Measurements from ENCODE around the gene HSPH1.

The HSPH1 gene

DNA sequence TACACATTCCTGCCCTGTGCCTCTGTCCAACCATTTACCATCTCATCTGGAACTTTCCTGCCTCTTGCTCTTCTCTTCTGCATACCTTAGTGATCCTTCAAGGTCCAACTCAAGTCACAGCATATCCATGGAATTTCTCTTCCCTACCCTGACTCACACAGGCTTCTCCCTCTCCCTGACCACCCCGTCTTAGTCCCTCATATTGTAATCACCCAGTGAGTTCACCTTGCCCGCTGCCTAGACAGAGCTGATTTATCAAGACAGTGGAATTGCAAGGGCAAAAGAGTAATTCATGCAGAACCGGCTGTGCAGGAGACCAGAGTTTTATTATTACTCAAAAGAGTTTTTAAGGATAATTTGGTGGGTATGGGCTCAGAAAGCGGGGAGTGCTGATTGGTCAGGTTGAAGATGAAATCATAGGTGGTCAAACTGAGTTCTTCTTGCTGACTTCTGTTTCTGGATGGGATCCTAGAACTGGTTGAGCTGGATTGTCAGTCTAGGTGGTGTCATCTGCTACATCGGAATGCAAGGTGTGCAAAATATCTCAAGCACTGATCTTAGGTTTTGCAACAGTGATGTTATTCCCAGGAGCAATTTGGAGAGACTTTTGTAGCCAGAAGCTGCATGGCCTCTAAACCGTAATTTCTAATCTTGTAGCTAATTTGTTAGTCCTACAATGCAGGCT, 67.2 kb downstream of the HSPH1 start:
- TF ChIP-seq, protein P1, sequence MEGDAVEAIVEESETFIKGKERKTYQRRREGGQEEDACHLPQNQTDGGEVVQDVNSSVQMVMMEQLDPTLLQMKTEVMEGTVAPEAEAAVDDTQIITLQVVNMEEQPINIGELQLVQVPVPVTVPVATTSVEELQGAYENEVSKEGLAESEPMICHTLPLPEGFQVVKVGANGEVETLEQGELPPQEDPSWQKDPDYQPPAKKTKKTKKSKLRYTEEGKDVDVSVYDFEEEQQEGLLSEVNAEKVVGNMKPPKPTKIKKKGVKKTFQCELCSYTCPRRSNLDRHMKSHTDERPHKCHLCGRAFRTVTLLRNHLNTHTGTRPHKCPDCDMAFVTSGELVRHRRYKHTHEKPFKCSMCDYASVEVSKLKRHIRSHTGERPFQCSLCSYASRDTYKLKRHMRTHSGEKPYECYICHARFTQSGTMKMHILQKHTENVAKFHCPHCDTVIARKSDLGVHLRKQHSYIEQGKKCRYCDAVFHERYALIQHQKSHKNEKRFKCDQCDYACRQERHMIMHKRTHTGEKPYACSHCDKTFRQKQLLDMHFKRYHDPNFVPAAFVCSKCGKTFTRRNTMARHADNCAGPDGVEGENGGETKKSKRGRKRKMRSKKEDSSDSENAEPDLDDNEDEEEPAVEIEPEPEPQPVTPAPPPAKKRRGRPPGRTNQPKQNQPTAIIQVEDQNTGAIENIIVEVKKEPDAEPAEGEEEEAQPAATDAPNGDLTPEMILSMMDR (conservative IDR thresholded peaks at IDR 0.05; ENCODE audit: control insufficient read depth, insufficient read depth, low read depth, low read length) = no peak
- no peak overlapping the region for H3K4me3 ChIP-seq (ENCODE audit: control insufficient read depth, low read depth, low read length)
- DNase-seq (ENCODE audit: low read depth) = no peak

DNA sequence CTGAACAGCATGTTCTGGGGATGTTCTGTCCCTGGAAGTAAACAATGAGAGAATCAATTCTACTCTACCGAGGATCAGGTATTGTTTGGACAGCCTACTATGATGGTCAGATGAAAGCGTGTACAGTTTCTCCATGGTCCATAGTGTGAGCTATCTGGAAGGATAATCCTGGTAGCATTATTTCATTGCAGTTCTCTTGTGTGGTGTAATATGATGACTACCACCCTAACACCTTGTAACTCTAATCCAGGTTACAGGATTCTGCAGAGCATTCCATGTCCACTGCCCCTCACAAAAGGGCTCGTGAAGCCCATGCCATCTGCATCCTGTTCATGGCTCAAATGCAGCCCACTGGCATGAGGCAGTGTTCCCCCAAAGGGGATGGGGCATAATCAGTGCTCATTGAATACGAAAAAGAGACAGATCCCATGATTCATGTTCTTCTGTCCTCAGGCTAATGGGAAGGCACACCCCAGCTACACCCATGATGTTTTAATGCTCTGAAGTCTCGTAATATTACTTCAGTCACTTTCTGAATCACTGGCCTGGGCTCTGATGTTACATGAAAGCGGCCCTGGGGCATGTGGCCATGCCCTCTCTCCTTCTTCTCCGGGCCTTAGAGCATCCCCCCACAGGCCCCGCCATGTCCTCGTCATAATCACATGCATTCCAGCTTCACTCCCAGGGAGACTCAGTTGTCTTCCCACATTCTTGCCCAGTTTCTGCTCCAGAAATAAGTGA, 68.4 kb downstream of the HSPH1 start:
- no peak for DNase-seq (ENCODE audit: low read depth)
- H3K4me3 ChIP-seq (ENCODE audit: control insufficient read depth, low read depth, low read length) = no peak overlapping the region
- TF ChIP-seq, protein P1 (conservative IDR thresholded peaks at IDR 0.05; ENCODE audit: control insufficient read depth, insufficient read depth, low read depth, low read length) = no peak

DNA sequence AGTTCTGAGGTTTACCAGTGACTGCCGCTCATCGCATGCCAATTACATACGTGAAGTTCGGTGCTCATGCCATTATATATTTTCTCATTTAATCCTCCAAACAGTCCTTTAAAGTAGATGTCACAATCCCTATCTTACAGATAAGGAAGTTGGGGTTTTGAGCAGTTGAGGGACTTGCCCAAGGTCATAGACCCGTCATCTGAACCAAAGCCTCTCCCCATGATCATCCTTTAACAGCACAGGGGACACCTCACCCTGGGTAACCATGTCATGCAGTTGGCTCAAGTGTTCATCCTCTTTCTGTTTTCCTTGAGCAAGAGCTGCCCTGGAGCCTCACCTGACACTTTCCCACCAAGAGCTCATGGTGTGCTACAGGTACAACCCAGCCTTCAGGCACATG, 69.1 kb downstream of the HSPH1 start:
- no peak for DNase-seq (ENCODE audit: low read depth)
- TF ChIP-seq, protein P1 (conservative IDR thresholded peaks at IDR 0.05; ENCODE audit: control insufficient read depth, insufficient read depth, low read depth, low read length) = no peak
- no peak overlapping the region for H3K4me3 ChIP-seq (ENCODE audit: control insufficient read depth, low read depth, low read length)

DNA sequence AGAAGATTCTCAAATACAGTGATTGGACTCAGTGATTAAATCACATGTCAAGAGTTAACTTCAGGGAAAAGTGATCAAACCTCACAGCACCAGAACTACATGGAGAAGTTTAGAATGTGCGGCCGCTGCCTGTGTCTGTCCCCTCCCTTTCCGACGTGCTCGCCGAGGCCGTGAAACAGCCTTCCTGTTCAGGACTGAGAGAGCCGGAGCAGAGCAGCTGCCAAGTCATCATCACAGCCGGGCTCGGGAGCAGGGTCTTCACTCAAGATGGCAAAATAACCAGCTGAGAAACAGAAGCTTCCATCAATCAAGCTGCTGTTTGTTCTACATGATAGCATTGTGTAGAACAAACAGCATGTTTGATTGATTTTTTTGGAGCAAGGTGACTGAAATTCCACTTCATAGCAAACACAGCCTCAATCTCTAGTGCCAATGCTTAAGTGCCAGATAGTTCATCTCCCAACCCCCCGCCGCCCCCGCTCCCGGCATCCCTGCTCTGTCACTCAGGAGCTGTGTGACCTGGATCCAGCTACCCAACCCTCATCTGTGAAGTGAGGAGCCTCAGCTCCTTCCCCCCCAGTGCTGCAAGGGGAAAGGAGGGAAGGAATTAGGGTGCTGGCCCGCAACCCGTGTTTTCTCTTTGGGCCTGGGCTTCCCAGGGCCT, 70.6 kb downstream of the HSPH1 start:
- no peak overlapping the region for H3K4me3 ChIP-seq (ENCODE audit: control insufficient read depth, low read depth, low read length)
- TF ChIP-seq, protein P1 (conservative IDR thresholded peaks at IDR 0.05; ENCODE audit: control insufficient read depth, insufficient read depth, low read depth, low read length) = no peak
- DNase-seq (ENCODE audit: low read depth) = no peak

DNA sequence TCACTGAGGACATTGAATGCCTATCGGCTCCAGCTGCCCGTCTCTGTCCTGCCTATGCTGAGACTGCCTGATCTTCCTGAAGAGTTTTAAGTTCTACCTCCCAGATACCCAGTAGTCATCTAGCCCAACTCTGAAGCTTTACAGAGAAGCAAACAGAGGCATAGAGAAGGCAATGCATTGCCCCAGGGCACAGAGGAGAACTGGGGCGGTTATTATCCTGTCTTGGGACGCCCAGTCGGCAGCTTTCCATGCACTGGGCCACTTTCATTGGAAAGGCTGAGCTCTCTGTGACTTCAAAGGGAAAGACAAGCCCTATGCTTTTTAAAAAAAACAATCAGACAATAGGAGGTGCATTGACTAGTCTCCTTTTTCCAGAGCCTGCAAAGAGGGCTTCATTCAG, 71.6 kb downstream of the HSPH1 start:
- TF ChIP-seq, protein P1 (conservative IDR thresholded peaks at IDR 0.05; ENCODE audit: control insufficient read depth, insufficient read depth, low read depth, low read length) = no peak
- no peak for DNase-seq (ENCODE audit: low read depth)
- H3K4me3 ChIP-seq (ENCODE audit: control insufficient read depth, low read depth, low read length) = no peak overlapping the region

DNA sequence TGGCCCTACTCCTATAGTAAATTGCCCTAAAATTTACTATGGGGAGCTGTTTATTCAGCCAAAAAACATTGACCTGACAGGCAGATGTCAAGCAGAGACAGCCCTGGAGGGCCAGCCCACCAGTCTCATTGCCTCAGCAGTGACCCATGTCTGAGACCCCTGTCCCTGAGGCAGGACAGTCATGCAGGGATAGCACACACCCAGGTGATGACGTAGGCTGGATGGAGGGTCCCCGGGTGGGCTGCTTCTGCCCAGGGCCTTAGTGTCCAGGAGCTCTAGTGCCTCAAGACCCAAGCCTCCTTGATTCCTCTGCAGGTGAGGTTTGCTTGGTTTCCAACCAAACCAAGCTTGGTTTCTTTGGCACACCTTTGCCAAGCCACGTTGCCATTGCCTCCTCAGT, 72.1 kb downstream of the HSPH1 start:
- H3K4me3 ChIP-seq (ENCODE audit: control insufficient read depth, low read depth, low read length) = no peak overlapping the region
- TF ChIP-seq, protein P1 (conservative IDR thresholded peaks at IDR 0.05; ENCODE audit: control insufficient read depth, insufficient read depth, low read depth, low read length) = no peak
- DNase-seq (ENCODE audit: low read depth) = no peak

Measured in fibroblast of mammary gland (primary cell).